HG03520 (cell line): ENCODE results near the gene TGFBRAP1.

Experiments used
- ATAC-seq: cut with Tn5 transposase; IDR thresholded peaks from one replicate; pipeline ENCODE4 v1.9.1; 2021; ENCODE audit warnings: mild to moderate bottlenecking, moderate library complexity; ENCODE audit not compliant: unreplicated experiment

TGFBRAP1 gene

GRCh38 chr2:105317937-105318336 is 11.6 kb downstream of the TGFBRAP1 start:
- ATAC-seq: no peak

- peak; percentile 68 for ATAC-seq
These were observed 14.2 kb downstream of the TGFBRAP1 start for GRCh38 chr2:105315314-105315713.

GRCh38 chr2:105313877-105314276 is 15.7 kb downstream of the TGFBRAP1 start:
- no peak for ATAC-seq

- no peak for ATAC-seq
These were observed 20.4 kb downstream of the TGFBRAP1 start for GRCh38 chr2:105309147-105309545.

- ATAC-seq: no peak
These were observed 21.0 kb downstream of the TGFBRAP1 start for GRCh38 chr2:105308382-105309146.

GRCh38 chr2:105307962-105308361 is 21.6 kb downstream of the TGFBRAP1 start:
- ATAC-seq: no peak

- ATAC-seq: no peak
These were observed 22.0 kb downstream of the TGFBRAP1 start for GRCh38 chr2:105307550-105307949.

- ATAC-seq: no peak
These were observed 22.4 kb downstream of the TGFBRAP1 start for GRCh38 chr2:105307146-105307545.

- no peak for ATAC-seq
These were observed 27.9 kb downstream of the TGFBRAP1 start for GRCh38 chr2:105301646-105302045.

GRCh38 chr2:105299290-105299689 is 30.2 kb downstream of the TGFBRAP1 start:
- ATAC-seq: peak; percentile 65

GRCh38 chr2:105298017-105298416 is 31.5 kb downstream of the TGFBRAP1 start:
- ATAC-seq: no peak

- ATAC-seq: no peak
These were observed 32.3 kb downstream of the TGFBRAP1 start for GRCh38 chr2:105297216-105297615.

GRCh38 chr2:105296017-105296611 is 33.4 kb downstream of the TGFBRAP1 start:
- no peak for ATAC-seq

GRCh38 chr2:105294844-105295481 is 34.6 kb downstream of the TGFBRAP1 start:
- ATAC-seq: no peak

- ATAC-seq: no peak
These were observed 35.5 kb downstream of the TGFBRAP1 start for GRCh38 chr2:105294046-105294445.

- no peak for ATAC-seq
These were observed 37.6 kb downstream of the TGFBRAP1 start for GRCh38 chr2:105291981-105292380.

- no peak for ATAC-seq
These were observed 38.4 kb downstream of the TGFBRAP1 start for GRCh38 chr2:105290981-105291660.

- ATAC-seq: no peak
These were observed 41.4 kb downstream of the TGFBRAP1 start for GRCh38 chr2:105288133-105288532.

- no peak for ATAC-seq
These were observed 41.8 kb downstream of the TGFBRAP1 start for GRCh38 chr2:105287692-105288091.

GRCh38 chr2:105283532-105283931 is 46.0 kb downstream of the TGFBRAP1 start:
- no peak for ATAC-seq

GRCh38 chr2:105280281-105280680 is 49.3 kb downstream of the TGFBRAP1 start:
- ATAC-seq: no peak
